Spleen (tissue), 11 donors: Measurements from ENCODE around the gene SMIM17. TPM values are rescaled to one million over a fixed set of nuclear protein-coding genes. Genes with fewer than 3 reads are reported as not detected.

Experiments
- DNase-seq: peaks from one replicate; pipeline ENCODE4 v3.0.0-alpha.2; 2020
- H3K27ac ChIP-seq, 8 donors: fragments of 200-600 bp; sonication (generic) in 7 of 8; 1 replicate in 4 of 8; 2 replicates in 4 of 8; pipeline versions ENCODE4 v1.5.0 to v1.8.0; 2016 to 2021; ENCODE audit warnings: inconsistent platforms in 4 of 8, mild to moderate bottlenecking in 4 of 8, moderate library complexity in 1 of 8
- H3K27me3 ChIP-seq, 7 donors: fragments of 200-600 bp; sonication (generic) in 6 of 7; replicated peaks in 1 of 7; 1 replicate in 4 of 7; 2 replicates in 3 of 7; pipeline versions ENCODE4 v1.5.0 to v1.8.0; 2016 to 2021; ENCODE audit warnings: inconsistent platforms in 3 of 7, mild to moderate bottlenecking in 1 of 7
- H3K36me3 ChIP-seq, 6 donors: fragments of 200-600 bp; sonication (generic) in 5 of 6; 1 replicate in 4 of 6; 2 replicates in 2 of 6; pipeline versions ENCODE4 v1.5.0 to v1.8.0; 2016 to 2021; ENCODE audit warnings: inconsistent platforms in 2 of 6
- H3K4me1 ChIP-seq, 6 donors: fragments of 200-600 bp; sonication (generic) in 5 of 6; 1 replicate in 3 of 6; 2 replicates in 3 of 6; pipeline versions ENCODE4 v1.5.0 to v1.8.0; 2016 to 2021; ENCODE audit warnings: inconsistent platforms in 3 of 6
- H3K4me3 ChIP-seq, 8 donors: fragments of 200-600 bp; sonication (generic) in 7 of 8; 1 replicate in 4 of 8; 2 replicates in 4 of 8; pipeline versions ENCODE4 v1.5.0 to v1.8.0; 2016 to 2021; ENCODE audit warnings: inconsistent platforms in 4 of 8, mild to moderate bottlenecking in 4 of 8, moderate library complexity in 2 of 8
- H3K9me3 ChIP-seq, 8 donors: fragments of 200-600 bp; sonication (generic) in 7 of 8; 1 replicate in 4 of 8; 2 replicates in 4 of 8; pipeline versions ENCODE4 v1.5.0 to v1.8.0; 2016 to 2021; ENCODE audit warnings: inconsistent platforms in 4 of 8
- CTCF ChIP-seq, 11 experiments: fragments of 200-600 bp in 7 of 11; fragments of 450-650 bp in 4 of 11; sonication (generic) in 4 of 11; IDR thresholded peaks in 8 of 11; conservative IDR thresholded peaks in 3 of 11; 1 replicate in 7 of 11; 2 replicates in 4 of 11; pipeline versions ENCODE4 v1.4.0 to v1.8.0; 2016 to 2021; ENCODE audit warnings: antibody characterized with exemption in 11 of 11, inconsistent platforms in 4 of 11, mild to moderate bottlenecking in 1 of 11
- POLR2A ChIP-seq, 3 donors: fragments of 450-650 bp; IDR thresholded peaks; one replicate each; pipeline ENCODE4 v1.5.1; 2017; ENCODE audit warnings: antibody characterized with exemption in 3 of 3, mild to moderate bottlenecking in 1 of 3
- POLR2AphosphoS5 ChIP-seq, 3 donors: sonication (generic); formaldehyde crosslinking; IDR thresholded peaks; one replicate each; pipeline ENCODE4 v1.5.1; 2017; ENCODE audit warnings: antibody characterized with exemption in 3 of 3
- WGBS, 5 donors: extraction: QIAGEN DNeasy Blood & Tissue Kit in 3 of 5; methylation state at CpG; one replicate each; pipeline versions ENCODE4 v1.1.5 to v1.1.7; 2013 to 2018; 5-methylcytosine and 5-hydroxymethylcytosine counted together
- intact Hi-C: fragments of 100-400 bp; cut with DNase I; formaldehyde crosslinking; loops from one replicate; pipeline ENCODE4 v1.15.0; 2023; ENCODE audit warnings: low total_unique reads
- polyA plus RNA-seq, 3 donors: library from polyadenylated mRNA; stranded (reverse); fragments of 200-250 nt; gene quantifications; one replicate each; pipeline ENCODE4 v1.2.1, GENCODE V29; 2013
- total RNA-seq, 7 donors: library from RNA; depleted of rRNA in 3 of 7; stranded (reverse); fragments of >200 nt in 3 of 7; fragmentation: NEBNext Ultra II Directional in 4 of 7; extraction: Animal tissue kit (Norgen Biotek cat#: 25700) in 4 of 7; gene quantifications; one replicate each; pipeline versions ENCODE4 v1.1.0 to v1.2.1, GENCODE V29; 2016 to 2021
- donor health status: healthy with polysubstance abuse.
- donor health status: DM: no; HTN: no; CAD: no; lungs with moderate emphysema.
- donor health status: DM: no; HTN: no; CAD: no.
- donor health status: Bipolar disorder and iron deficiency.
- donor health status: healthy.
- donor health status: DM: no; HTN: no; CAD: no.
- donor health status: DM: yes; HTN: yes; CAD: no.

Gene SMIM17
- total and polyA plus RNA-seq, 10 donors: 0.27 to 0.67 (median 0.39) TPM; not detected in 6

GRCh38 chr19:56623006-56623405, 20.0 kb upstream of the SMIM17 start:
- 84 to 92% (median 85%) methylated on average over 9 of the region's 9 CpGs for WGBS, 5 donors
- Histone ChIP-seq H3K27ac (no peak overlapping the region), H3K27me3 (no peaks in the 10 kb centered on the region), H3K36me3 (peaks cover 0 to 77% (median 38%) of the 10 kb centered on the region in 6 donors), H3K4me1 (no peaks in the 10 kb centered on the region), H3K9me3 (peaks cover 0 to 100% (median 100%) of the 10 kb centered on the region in 8 donors), H3K4me3 (peak overlapping the region in 1 of 8 donors; percentile 1)
- no peak for TF ChIP-seq POLR2A (IDR thresholded peaks at IDR 0.05)
- TF ChIP-seq CTCF (IDR thresholded peaks at IDR 0.05 in 8 of 11, conservative IDR thresholded peaks at IDR 0.05 in 3 of 11): no peak
- TF ChIP-seq POLR2AphosphoS5 (IDR thresholded peaks at IDR 0.05): no peak
- DNase-seq: no peak
- intact Hi-C loops: no loop called here

GRCh38 chr19:56625708-56626107, 17.3 kb upstream of the SMIM17 start:
- Histone ChIP-seq H3K27ac (no peak overlapping the region), H3K4me1 (no peaks in the 10 kb centered on the region), H3K36me3 (peaks cover 0 to 51% (median 30%) of the 10 kb centered on the region in 6 donors), H3K4me3 (no peak overlapping the region), H3K9me3 (peaks cover 0 to 100% (median 100%) of the 10 kb centered on the region in 8 donors), H3K27me3 (no peaks in the 10 kb centered on the region)
- TF ChIP-seq POLR2A (IDR thresholded peaks at IDR 0.05): no peak
- TF ChIP-seq POLR2AphosphoS5 (IDR thresholded peaks at IDR 0.05): no peak
- intact Hi-C loops: no loop called here
- DNase-seq: no peak
- 92 to 98% (median 95%) methylated on average over 9 of the region's 9 CpGs for WGBS, 5 donors

- no peak overlapping the region for H3K4me3 ChIP-seq
- intact Hi-C loops: no loop called here
- H3K4me1 ChIP-seq: no peaks in the 10 kb centered on the region
- no peak for DNase-seq
- WGBS, 5 donors: 10 to 30% (median 15%) methylated on average over 1 of the region's 1 CpG
- peaks cover 9 to 96% (median 95%) of the 10 kb centered on the region in 8 donors for H3K9me3 ChIP-seq
- no peak overlapping the region for H3K27ac ChIP-seq
- no peaks in the 10 kb centered on the region for H3K27me3 ChIP-seq
- H3K36me3 ChIP-seq: no peaks in the 10 kb centered on the region
- TF ChIP-seq POLR2AphosphoS5 (IDR thresholded peaks at IDR 0.05) (no peak), POLR2A (IDR thresholded peaks at IDR 0.05) (no peak), CTCF (IDR thresholded peaks at IDR 0.05 in 8 of 11, conservative IDR thresholded peaks at IDR 0.05 in 3 of 11) (no peak)
Measured at GRCh38 chr19:56633021-56633420, 9.9 kb upstream of the SMIM17 start.

- intact Hi-C loops: no loop called here
- no peak overlapping the region for H3K27ac ChIP-seq
- DNase-seq: no peak
- 9 to 20% (median 13%) methylated on average over 14 to 21 of the region's 21 CpGs for WGBS, 5 donors
- H3K4me1 ChIP-seq: no peaks in the 10 kb centered on the region
- TF ChIP-seq POLR2AphosphoS5 (IDR thresholded peaks at IDR 0.05) (peak in 1 of 3 donors; percentile 7), POLR2A (IDR thresholded peaks at IDR 0.05) (no peak)
- peaks cover 0 to 15% (median 6%) of the 10 kb centered on the region in 7 donors for H3K27me3 ChIP-seq
- no peaks in the 10 kb centered on the region for H3K36me3 ChIP-seq
- H3K9me3 ChIP-seq: peaks cover 4 to 96% (median 93%) of the 10 kb centered on the region in 8 donors
- no peak overlapping the region for H3K4me3 ChIP-seq
Measured at GRCh38 chr19:56637976-56638555, 4.9 kb upstream of the SMIM17 start.

- Histone ChIP-seq H3K9me3 (peaks cover 1 to 96% (median 88%) of the 10 kb centered on the region in 8 donors), H3K36me3 (no peaks in the 10 kb centered on the region), H3K4me3 (no peak overlapping the region), H3K27ac (no peak overlapping the region), H3K27me3 (peaks cover 0 to 27% (median 14%) of the 10 kb centered on the region in 7 donors), H3K4me1 (no peaks in the 10 kb centered on the region)
- intact Hi-C loops: no loop called here
- 26 to 57% (median 40%) methylated on average over 7 of the region's 7 CpGs for WGBS, 5 donors
- TF ChIP-seq CTCF (IDR thresholded peaks at IDR 0.05 in 8 of 11, conservative IDR thresholded peaks at IDR 0.05 in 3 of 11) (no peak), POLR2AphosphoS5 (IDR thresholded peaks at IDR 0.05) (no peak), POLR2A (IDR thresholded peaks at IDR 0.05) (no peak)
- no peak for DNase-seq
Measured at GRCh38 chr19:56639217-56639616, 3.7 kb upstream of the SMIM17 start.
